Fibroblast of skin of abdomen (primary cell): Measurements from ENCODE around the gene BLVRA. TPM values are rescaled to one million over a fixed set of nuclear protein-coding genes. Genes with fewer than 3 reads are reported as not detected.
"Not testable (repeated sequence)": the region's sequence is repeated elsewhere in the genome, so short reads cannot be mapped to it uniquely, and the experiment has no call there.

Experiments
- DNase-seq: peaks from one replicate; pipeline ENCODE4 v3.0.0-alpha.2; 2013
- polyA plus RNA-seq, 2 experiments: library from polyadenylated mRNA; unstranded; fragments of 120-200 nt; gene quantifications; one replicate each; pipeline ENCODE4 v1.2.1, GENCODE V29; 2013; ENCODE audit not compliant: insufficient read length in 2 of 2

The BLVRA gene, protein sequence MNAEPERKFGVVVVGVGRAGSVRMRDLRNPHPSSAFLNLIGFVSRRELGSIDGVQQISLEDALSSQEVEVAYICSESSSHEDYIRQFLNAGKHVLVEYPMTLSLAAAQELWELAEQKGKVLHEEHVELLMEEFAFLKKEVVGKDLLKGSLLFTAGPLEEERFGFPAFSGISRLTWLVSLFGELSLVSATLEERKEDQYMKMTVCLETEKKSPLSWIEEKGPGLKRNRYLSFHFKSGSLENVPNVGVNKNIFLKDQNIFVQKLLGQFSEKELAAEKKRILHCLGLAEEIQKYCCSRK
- polyA plus RNA-seq (2013, experiment 1 of 2; ENCODE audit: insufficient read length) = 49.9 TPM
- polyA plus RNA-seq (2013, experiment 2 of 2; ENCODE audit: insufficient read length) = 54.1 TPM

DNA sequence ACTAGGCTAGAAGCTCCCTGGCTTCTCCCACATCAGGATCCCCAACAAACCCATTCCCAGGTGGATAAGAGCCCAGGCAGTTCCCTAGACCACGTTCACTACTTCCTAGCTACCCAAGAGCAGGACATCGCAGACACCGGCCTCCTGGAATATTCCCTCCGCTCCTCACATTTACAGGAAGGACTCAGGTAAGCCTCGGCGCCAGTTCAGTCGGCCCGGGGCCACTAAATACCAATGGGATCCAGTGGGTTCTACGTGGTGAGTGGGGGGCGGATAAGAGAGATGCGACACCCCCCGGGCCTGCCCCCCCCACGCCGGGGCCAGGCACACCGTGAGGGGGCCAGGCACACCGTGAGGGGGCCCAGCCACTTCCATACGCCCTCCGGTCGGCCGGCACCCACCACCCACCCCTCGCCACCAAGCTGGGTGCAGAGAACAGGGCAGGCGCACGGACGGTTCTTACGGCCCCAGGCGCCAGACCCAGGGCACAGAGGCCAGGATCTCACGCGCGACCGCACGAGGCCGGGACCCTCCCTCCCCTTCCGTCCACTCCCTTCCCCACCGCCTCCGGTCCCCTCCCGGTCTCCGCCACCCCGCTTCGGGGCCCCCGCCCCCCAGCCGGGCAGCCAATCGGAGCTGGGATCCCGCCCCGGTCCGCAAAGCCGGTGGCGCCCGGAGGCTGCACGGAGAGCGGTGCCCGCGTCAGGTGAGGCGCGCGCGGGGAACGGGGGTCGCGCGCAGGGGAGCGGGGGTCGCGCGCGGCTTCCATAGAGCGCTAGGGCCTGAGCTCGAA lies at the start of gene BLVRA:
TSS of gene BLVRA (plus strand) at position 652 of the 793 bp plus-strand sequence. CDS start 12,479 bp downstream, outside the sequence.
- DNase-seq = peak; percentile 45

DNA sequence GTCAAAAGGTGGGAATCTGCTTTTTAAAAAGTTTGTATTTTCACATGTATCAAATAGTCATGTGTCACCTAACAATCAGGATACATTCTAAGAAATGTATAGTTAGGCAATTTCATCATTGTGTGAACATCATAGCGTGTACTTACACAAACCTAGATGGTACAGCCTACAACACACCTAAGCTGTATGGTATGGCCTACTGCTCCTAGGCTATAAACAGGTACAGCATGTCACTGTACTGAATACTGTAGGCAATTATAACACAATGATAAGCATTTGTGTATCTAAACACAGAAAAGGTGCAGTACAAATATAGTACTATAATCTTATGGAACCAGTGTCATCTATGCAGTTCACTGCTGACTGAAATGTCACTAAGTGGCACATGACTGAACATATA lies 47.0 kb upstream of the BLVRA start:
- DNase-seq = no peak

- not testable (repeated sequence) for DNase-seq
These were observed 42.5 kb upstream of the BLVRA start for GRCh38 chr7:43715966-43716365.

DNA sequence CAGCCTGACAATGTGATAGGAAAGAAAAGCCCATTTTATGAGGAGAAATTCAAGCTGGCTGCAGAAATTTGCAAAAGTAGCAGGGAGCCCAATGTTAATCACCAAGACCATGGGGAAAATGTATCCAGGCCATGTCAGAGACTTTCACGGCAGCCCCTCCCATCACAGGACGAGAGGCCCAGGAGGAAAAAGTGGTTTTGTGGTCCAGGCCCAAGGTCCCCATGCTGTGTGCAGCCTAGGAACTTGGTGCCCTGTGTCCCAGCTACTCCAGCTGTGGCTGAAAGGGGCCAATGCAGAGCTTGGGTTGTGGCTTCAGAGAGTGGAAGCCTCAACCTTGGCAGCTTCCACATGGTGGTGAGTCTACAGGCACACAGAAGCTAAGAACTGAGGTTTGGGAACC lies 41.9 kb upstream of the BLVRA start:
- no peak for DNase-seq

DNA sequence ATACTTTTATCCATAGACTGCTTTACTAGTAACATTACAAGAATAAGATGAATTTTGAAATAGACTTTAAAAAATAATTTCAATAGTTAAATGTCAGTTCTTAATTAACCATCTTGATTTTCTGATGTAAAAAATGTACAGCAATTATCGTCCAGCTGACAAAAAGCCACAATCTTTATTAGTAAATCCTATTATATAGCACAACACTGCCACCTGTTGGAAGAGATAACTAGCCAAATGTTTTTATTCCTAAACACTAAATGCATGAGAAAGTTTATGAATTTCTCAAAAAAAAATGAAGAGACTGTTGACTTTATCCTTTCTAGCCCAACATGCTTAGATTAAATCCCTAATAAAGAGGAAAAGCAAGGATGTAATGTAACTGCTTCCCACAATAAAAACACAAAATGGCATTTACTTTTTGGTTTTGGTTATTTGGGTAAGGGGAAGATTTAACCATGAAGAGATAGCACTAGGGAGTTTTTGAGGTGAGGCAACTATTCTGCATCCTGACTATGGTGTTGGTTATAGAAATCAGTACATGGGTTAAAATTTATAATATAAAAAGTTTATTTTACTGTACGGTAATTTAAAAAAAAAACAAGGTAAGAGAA lies 37.2 kb upstream of the BLVRA start:
- DNase-seq = peak; percentile 53

DNA sequence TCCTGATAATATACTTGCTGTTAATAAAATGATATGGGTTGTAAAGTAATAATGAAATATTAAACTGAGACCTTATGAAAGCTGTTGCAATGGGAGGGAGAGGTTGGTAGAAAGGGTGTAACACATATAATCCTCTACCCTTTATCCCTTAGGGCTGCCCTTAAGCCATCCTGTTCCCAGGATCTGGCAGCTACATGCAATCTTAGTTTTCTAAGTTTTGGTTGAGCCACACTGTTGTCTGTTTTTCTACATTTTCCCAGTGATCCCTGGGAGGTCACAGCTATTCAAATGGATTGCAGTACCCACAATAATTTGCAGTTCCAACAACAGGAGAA lies 35.5 kb upstream of the BLVRA start:
- DNase-seq = no peak

GRCh38 chr7:43725251-43725650 lies 33.2 kb upstream of the BLVRA start:
- no peak for DNase-seq

GRCh38 chr7:43726466-43726865 lies 32.0 kb upstream of the BLVRA start:
- peak; percentile 69 for DNase-seq

GRCh38 chr7:43727003-43727402 lies 31.5 kb upstream of the BLVRA start:
- DNase-seq = no peak

DNA sequence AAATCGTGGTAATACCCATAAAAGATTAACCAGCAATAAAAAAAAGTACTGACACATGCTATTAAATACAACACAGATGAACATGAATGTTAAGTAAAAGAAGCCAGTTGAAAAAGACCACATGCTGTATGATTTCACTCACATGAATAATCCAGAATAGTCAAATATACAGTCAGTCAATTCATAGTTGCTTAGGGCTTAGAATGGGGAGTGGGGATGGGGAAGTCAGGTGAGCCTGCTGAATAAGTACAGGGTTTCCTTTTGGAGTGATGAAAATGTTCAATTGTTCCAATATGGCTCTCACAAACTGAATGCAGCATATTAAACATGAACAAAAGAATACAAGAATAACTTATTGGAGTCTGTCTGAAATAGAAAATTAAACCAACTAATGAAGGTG lies 31.0 kb upstream of the BLVRA start:
- DNase-seq = peak; percentile 6

DNA sequence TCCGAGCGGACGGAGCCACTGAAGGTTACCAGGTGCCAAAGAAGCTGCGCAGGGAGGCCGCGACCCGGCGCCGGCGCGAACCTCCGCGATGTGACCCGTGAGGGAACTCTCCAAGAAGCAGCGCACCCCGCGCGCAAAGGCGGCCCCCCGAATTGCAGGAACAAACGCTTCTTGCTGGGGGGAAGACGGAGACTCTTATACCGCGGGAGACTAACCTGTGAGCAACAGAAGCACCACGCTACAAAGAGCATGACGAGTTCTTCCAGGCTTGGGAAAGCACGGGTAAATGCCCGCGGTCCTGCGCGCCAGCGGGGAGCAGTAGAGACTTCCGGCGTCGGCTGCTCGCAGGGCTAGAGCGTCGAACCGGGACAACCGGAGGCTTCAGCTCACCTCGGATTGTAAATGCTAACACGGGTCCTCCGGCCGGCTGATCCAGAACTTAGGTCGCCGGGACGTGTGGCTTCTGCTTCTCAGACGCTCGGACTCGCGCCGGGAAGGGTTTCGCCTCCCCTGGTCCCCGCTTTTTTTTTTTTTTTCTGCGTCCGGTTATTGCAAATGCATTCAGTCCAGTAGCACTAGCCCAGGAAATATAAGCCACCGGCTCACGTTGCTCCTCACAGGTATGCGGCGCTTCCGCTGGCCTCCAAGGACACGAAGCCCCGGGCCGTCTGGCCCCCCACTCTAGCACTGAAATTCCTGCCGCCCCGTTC lies 29.1 kb upstream of the BLVRA start, which contains the start of gene COA1:
TSS of gene COA1 (minus strand) at position 310 of the 710 bp plus-strand sequence. CDS start 80,909 bp downstream, outside the sequence.
- peak; percentile 85 for DNase-seq

DNA sequence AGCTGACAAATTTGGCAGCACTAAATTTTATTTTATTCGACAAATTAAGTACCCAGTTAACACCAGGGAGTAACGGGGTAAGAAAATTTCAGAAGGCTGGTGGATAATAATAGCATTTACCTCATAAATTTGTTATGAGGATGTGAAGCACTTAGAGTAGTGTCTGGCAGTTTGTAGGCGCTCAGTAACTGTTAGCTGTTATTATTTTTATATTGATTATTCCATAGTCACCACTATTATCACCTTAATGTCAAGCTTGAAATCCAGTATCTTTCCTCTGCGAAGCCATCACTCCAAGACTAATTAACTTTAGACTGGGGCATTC lies 28.6 kb upstream of the BLVRA start:
- DNase-seq = no peak

DNA sequence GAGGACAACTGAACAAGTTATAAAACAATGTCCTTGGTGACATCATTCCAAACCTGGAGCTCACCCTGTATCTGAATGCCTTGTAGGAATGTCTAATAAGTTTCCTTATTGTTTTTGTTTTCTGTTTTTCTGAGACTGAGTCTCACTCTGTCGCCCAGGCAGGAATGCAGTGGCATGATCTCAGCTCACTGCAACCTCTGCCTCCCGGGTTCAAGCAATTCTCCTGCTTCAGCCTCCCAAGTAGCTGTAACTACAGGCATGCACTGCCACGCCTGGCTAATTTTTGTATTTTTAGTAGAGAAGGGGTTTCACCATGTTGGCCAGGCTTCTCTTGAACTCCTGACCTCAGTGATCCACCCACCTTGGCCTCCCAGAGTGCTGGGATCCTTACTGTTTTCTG lies 27.0 kb upstream of the BLVRA start:
- not testable (repeated sequence) for DNase-seq

DNA sequence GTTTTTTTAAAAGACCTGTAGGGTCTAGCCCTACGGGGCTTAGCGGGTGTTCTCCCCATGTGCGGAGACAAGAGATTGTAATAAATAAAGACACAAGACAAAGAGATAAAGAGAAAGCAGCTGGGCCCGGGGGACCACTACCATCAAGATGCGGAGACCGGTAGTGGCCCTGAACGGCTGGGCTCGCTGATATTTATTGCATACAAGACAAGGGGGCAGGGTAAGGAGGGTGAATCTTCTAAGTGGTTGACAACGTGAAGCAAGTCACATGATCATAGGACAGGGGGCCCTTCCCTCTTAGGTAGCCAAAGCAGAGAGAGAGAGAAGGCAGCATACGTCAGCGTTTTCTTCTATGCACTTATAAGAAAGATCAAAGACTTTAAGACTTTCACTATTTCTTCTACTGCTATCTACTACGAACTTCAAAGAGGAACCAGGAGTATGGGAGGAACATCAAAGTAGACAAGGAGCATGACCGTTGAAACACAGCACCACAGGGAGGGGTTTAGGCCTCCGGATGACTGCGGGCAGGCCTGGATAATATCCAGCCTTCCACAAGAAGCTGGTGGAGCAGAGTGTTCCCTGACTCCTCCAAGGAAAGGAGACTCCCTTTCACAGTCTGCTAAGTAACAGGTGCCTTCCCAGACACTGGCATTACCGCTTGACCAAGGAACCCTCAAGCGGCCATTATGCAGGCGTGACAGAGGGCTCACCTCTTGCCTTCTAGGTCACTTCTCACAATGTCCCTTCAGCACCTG lies 23.7 kb upstream of the BLVRA start:
- not testable (repeated sequence) for DNase-seq

DNA sequence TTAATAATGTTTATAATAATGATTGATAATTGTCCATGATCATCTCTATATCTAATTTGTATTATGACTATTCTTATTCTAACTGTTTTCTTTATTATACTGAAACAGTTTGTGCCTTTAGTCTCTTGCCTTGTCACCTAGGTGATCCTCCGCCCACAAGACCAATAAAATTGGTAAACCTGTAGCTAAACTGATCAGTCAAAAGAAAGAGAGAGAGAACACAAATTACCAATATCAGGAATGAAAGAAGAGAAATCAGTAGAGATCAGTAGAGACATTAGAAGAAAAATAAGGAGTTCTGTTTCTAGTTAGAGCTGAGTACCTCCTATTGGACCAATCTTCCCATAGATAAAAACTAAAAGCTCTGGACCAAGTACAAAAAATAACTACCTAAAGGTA lies 23.1 kb upstream of the BLVRA start:
- DNase-seq = no peak

- DNase-seq = peak; percentile 36
These were observed 22.5 kb upstream of the BLVRA start for GRCh38 chr7:43735802-43736603.

GRCh38 chr7:43737467-43738127 lies 20.9 kb upstream of the BLVRA start:
- DNase-seq = no peak

- DNase-seq = no peak
These were observed 15.8 kb upstream of the BLVRA start for GRCh38 chr7:43742692-43743091.

DNA sequence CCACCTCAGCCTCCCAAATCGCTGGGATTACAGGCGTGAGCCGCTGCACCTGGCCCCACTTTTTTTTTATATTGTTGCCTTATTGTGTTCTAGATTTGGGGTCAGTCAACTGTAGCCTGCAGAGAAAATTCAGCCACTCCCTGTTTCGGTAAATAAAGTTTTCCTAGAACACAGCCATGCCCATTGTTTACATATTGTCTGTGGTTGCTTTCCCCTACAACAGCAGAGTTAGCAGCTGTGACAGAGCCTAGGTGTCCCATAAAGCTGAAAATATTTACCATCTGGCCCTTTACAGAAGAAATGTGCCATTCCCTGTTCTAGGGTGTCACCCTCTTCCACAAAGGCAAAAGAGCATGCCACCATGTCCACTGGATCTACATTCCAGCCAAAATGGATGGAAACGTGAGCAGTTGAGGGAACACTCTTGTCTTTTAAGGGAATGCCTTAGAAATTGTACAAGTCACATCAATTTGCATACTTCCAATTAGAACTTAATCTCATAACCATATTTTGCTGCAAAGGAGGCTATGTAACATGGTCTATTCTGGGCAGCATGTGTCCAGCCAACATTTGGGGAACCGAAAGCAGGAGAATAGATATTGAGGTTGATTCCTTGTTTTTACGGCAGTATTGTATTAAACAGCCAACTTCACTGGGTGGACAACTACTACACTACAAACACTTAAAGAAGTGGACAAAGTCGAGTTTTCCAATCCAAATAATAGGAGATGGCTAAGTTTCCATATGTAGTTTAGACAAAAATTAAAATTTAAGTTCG lies 11.0 kb upstream of the BLVRA start:
- DNase-seq = no peak
